ENCODE results near the gene GNG13.
A peak's percentile ranks its signal among the peaks of the same experiment; 100 is the strongest.

GNG13 gene

GRCh38 chr16:794091-794822 lies 6.3 kb downstream of the GNG13 start:
- DNase-seq (ENCODE audit: low read depth in 2 of 2), result no peak

- DNase-seq (ENCODE audit: low read depth in 2 of 2), result no peak
Observed at GRCh38 chr16:793414-793813, 7.1 kb downstream of the GNG13 start.

GRCh38 chr16:792221-792995 lies 8.1 kb downstream of the GNG13 start:
- no peak for DNase-seq (ENCODE audit: low read depth in 2 of 2)

- DNase-seq (ENCODE audit: low read depth in 2 of 2), result no peak
Observed at GRCh38 chr16:791131-791530, 9.4 kb downstream of the GNG13 start.

GRCh38 chr16:790086-790485 lies 10.4 kb downstream of the GNG13 start:
- DNase-seq (ENCODE audit: low read depth in 2 of 2), result no peak

GRCh38 chr16:789191-789850 lies 11.2 kb downstream of the GNG13 start:
- DNase-seq (ENCODE audit: low read depth in 2 of 2), result no peak

- DNase-seq (ENCODE audit: low read depth in 2 of 2), result peak; percentile 90 to 92
Observed at GRCh38 chr16:788399-789126, 12.0 kb downstream of the GNG13 start, which contains the start of gene CHTF18. CHTF18 (plus strand) TSS chr16:788620; CDS start chr16:788685, 65 bp downstream.

GRCh38 chr16:787978-788398 lies 12.5 kb downstream of the GNG13 start, which contains the start of gene RPUSD1:
RPUSD1 (minus strand) TSS chr16:788381; CDS start chr16:787737, 644 bp downstream.
- no peak for DNase-seq (ENCODE audit: low read depth in 2 of 2)

- DNase-seq (ENCODE audit: low read depth in 2 of 2), result no peak
Observed at GRCh38 chr16:787321-787966, 13.1 kb downstream of the GNG13 start.

- peak; percentile 58 to 73 for DNase-seq (ENCODE audit: low read depth in 2 of 2)
Observed at GRCh38 chr16:785563-786535, 14.7 kb downstream of the GNG13 start.

GRCh38 chr16:784431-784830 lies 16.1 kb downstream of the GNG13 start:
- no peak for DNase-seq (ENCODE audit: low read depth in 2 of 2)

GRCh38 chr16:783404-784161 lies 17.0 kb downstream of the GNG13 start:
- peak in 1 of 2 experiments; percentile 15 for DNase-seq (ENCODE audit: low read depth in 2 of 2)

GRCh38 chr16:782766-783403 lies 17.6 kb downstream of the GNG13 start:
- DNase-seq (ENCODE audit: low read depth in 2 of 2), result no peak

GRCh38 chr16:782258-782657 lies 18.3 kb downstream of the GNG13 start:
- no peak for DNase-seq (ENCODE audit: low read depth in 2 of 2)

- no peak for DNase-seq (ENCODE audit: low read depth in 2 of 2)
Observed at GRCh38 chr16:781346-782010, 19.1 kb downstream of the GNG13 start.

- no peak for DNase-seq (ENCODE audit: low read depth in 2 of 2)
Observed at GRCh38 chr16:780296-780695, 20.2 kb downstream of the GNG13 start.

GRCh38 chr16:779561-779960 lies 21.0 kb downstream of the GNG13 start:
- DNase-seq (ENCODE audit: low read depth in 2 of 2), result no peak

GRCh38 chr16:778909-779527 lies 21.5 kb downstream of the GNG13 start:
- DNase-seq (ENCODE audit: low read depth in 2 of 2), result no peak
